Bladder microvascular endothelial cell (primary cell): ENCODE results near the gene KRTAP19-6. TPM values are rescaled to one million over a fixed set of nuclear protein-coding genes. Genes with fewer than 3 reads are reported as not detected.

Source experiments
- total RNA-seq: library from RNA; depleted of rRNA; stranded (reverse); fragments of >200 nt; gene quantifications from 2 replicates; pipeline ENCODE4 v1.2.3, GENCODE V29; 2014

Gene KRTAP19-6, protein sequence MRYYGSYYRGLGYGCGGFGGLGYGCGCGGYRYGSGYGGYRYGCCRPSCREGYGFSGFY
- total RNA-seq = not detected in 2 replicates

DNA sequence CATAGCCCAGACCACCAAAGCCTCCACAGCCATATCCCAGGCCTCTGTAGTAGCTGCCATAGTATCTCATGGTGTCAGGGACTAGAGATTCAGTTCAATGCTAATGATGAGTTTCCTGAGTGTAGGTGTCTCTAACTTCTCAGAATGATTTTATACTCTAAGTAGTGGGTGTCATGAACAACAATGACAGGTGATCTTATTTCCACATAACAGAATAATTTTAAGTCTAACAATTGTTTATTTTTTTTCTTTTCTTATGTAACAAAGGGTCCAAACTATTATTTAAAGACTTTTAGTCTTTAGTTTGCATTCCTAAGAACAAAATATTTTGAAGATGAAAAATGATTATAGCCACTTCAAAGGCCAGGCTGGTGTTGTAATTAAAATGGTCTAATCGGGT is at the start of gene KRTAP19-6:
Gene KRTAP19-6 (minus strand): TSS at position 101 of the 400 bp plus-strand sequence. CDS start 31 bp downstream, at position 70.

DNA sequence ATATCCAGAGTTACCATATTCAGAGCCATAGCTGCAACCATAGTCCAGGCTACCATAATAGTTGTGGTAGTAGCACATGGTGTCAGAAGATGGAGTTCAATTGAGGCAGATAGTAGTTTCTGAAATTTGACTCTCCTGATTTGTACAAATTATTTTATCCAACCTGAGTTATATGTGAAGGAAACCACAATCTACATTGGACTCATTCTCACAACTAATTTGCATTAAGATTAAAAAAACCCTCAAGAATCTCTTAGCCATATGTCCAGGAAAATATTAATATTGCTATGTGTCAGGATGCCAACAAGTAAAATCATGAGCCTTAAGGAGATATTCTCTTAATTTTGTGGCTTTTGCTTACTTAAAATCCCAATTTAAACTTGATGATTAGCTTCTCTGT is 48.6 kb upstream of the KRTAP19-6 start, which contains the start of gene KRTAP22-2:
Gene KRTAP22-2 (minus strand): TSS at position 101 of the 400 bp plus-strand sequence.

GRCh38 chr21:30561264-30561895 is 19.7 kb upstream of the KRTAP19-6 start, which contains the start of gene KRTAP19-7:
Gene KRTAP19-7, minus strand, starts transcription at chr21:30561314. Its CDS starts 25 bp downstream, at chr21:30561289.

GRCh38 chr21:30502041-30502440 is 39.6 kb downstream of the KRTAP19-6 start, which contains the start of gene KRTAP19-5:
Gene KRTAP19-5, minus strand, starts transcription at chr21:30502141. Its CDS starts 51 bp downstream, at chr21:30502090.

GRCh38 chr21:30497065-30497464 is 44.6 kb downstream of the KRTAP19-6 start, which contains the start of gene KRTAP19-4:
Gene KRTAP19-4, minus strand, starts transcription at chr21:30497165. Its CDS starts 55 bp downstream, at chr21:30497110.

DNA sequence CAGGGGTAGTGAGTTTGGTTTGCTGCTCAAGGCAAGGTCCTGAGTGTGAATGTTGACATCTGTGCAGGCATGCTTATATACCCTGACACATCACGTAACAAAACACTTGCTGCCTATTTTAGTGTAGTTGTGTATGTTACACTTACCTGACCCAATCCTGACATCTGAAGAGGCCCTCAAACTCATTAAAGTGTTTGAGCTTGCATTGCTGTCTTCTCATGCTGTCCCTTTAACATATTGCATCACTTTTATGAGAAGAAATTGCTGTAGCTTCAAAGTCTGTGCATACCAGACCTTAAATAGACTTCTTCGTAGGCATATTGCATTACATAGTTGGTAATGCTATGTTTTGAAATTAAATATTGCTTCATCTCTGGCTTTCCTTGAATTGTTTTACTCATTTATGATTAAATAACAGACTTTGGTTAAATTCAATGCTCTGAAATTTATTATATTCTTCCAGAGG is 49.7 kb downstream of the KRTAP19-6 start, which contains the start of gene KRTAP19-3:
Gene KRTAP19-3 (minus strand): TSS at position 51 of the 466 bp plus-strand sequence. CDS start 56 bp downstream, outside the sequence.

Other genes with a start within 250 kb of the KRTAP19-6 start
- not detected in 2 replicates for gene KRTAP26-1, start 221.5 kb downstream of the KRTAP19-6 start, total RNA-seq
- gene KRTAP27-1, start 204.2 kb downstream of the KRTAP19-6 start, total RNA-seq = not detected in 2 replicates
- gene KRTAP23-1, start 193.3 kb downstream of the KRTAP19-6 start, total RNA-seq = not detected in 2 replicates
- gene KRTAP13-2, start 169.6 kb downstream of the KRTAP19-6 start, total RNA-seq = not detected in 2 replicates
- not detected in 2 replicates for gene KRTAP13-1, start 145.8 kb downstream of the KRTAP19-6 start, total RNA-seq
- not detected in 2 replicates for gene KRTAP13-3, start 115.9 kb downstream of the KRTAP19-6 start, total RNA-seq
- not detected in 2 replicates for gene KRTAP13-4, start 111.6 kb downstream of the KRTAP19-6 start, total RNA-seq
- gene KRTAP15-1, start 101.6 kb downstream of the KRTAP19-6 start, total RNA-seq = not detected in 2 replicates
- not detected in 2 replicates for gene KRTAP19-1, start 61.5 kb downstream of the KRTAP19-6 start, total RNA-seq
- not detected in 2 replicates for gene KRTAP19-2, start 54.4 kb downstream of the KRTAP19-6 start, total RNA-seq
- not detected in 2 replicates for gene KRTAP19-3, start 49.9 kb downstream of the KRTAP19-6 start, total RNA-seq
- gene KRTAP19-4, start 44.7 kb downstream of the KRTAP19-6 start, total RNA-seq = not detected in 2 replicates
- not detected in 2 replicates for gene KRTAP19-5, start 39.7 kb downstream of the KRTAP19-6 start, total RNA-seq
- not detected in 2 replicates for gene KRTAP19-7, start 19.4 kb upstream of the KRTAP19-6 start, total RNA-seq
- not detected in 2 replicates for gene KRTAP22-2, start 48.5 kb upstream of the KRTAP19-6 start, total RNA-seq
- gene KRTAP6-3, start 50.6 kb upstream of the KRTAP19-6 start, total RNA-seq = not detected in 2 replicates
- not detected in 2 replicates for gene KRTAP6-2, start 57.0 kb upstream of the KRTAP19-6 start, total RNA-seq
- gene KRTAP22-1, start 59.2 kb upstream of the KRTAP19-6 start, total RNA-seq = not detected in 2 replicates
- not detected in 2 replicates for gene KRTAP6-1, start 72.1 kb upstream of the KRTAP19-6 start, total RNA-seq
- not detected in 2 replicates for gene KRTAP20-1, start 74.6 kb upstream of the KRTAP19-6 start, total RNA-seq
- gene KRTAP20-4, start 78.8 kb upstream of the KRTAP19-6 start, total RNA-seq = not detected in 2 replicates
- gene KRTAP20-2, start 93.3 kb upstream of the KRTAP19-6 start, total RNA-seq = not detected in 2 replicates
- gene KRTAP20-3, start 101.0 kb upstream of the KRTAP19-6 start, total RNA-seq = not detected in 2 replicates
- gene KRTAP21-3, start 176.9 kb upstream of the KRTAP19-6 start, total RNA-seq = not detected in 2 replicates
- not detected in 2 replicates for gene KRTAP21-2, start 205.4 kb upstream of the KRTAP19-6 start, total RNA-seq
- gene KRTAP21-1, start 213.6 kb upstream of the KRTAP19-6 start, total RNA-seq = not detected in 2 replicates